PC-9 (cell line): ENCODE measurements around the gene DXO.

ENCODE experiments used
- CTCF ChIP-seq: fragments of 200-600 bp; sonication (generic); conservative IDR thresholded peaks from 2 replicates; pipeline ENCODE4 v1.6.1; 2017; ENCODE audit warnings: mixed run types, antibody characterized with exemption, mild to moderate bottlenecking, moderate library complexity
- EZH2 ChIP-seq: fragments of 200-600 bp; sonication (generic); IDR thresholded peaks from 2 replicates; pipeline ENCODE4 v1.8.0; 2017; ENCODE audit warnings: antibody characterized with exemption, low read depth

GRCh38 chr6:31979238-31979898 is 7.4 kb upstream of the DXO start:
- TF ChIP-seq CTCF = no peak
- no peak for TF ChIP-seq EZH2
